ENCODE results near the gene TRAPPC12. TPM values are rescaled to one million over a fixed set of nuclear protein-coding genes. Genes with fewer than 3 reads are reported as not detected.

Gene TRAPPC12
- total RNA-seq, 1 experiment from 2014 or later: 85.0 TPM

GRCh38 chr2:3399381-3399780, 19.9 kb downstream of the TRAPPC12 start:
- H3K27me3 Mint-ChIP-seq (ENCODE audit: insufficient read depth, unreplicated experiment): no peaks in the 10 kb centered on the region
- H3K4me1 ChIP-seq: no peaks in the 10 kb centered on the region
- no TSS peak for BruUV-seq (replicated peaks)
- no peaks in the 10 kb centered on the region for H3K4me1 Mint-ChIP-seq (ENCODE audit: low read depth, unreplicated experiment)
- peaks cover 1% of the 10 kb centered on the region; the same call in 1 of the 2 replicates for H3K36me3 ChIP-seq (ENCODE audit: control insufficient read depth, insufficient read depth, low read length)
- peaks cover 11% of the 10 kb centered on the region for H3K9me3 Mint-ChIP-seq (ENCODE audit: unreplicated experiment)
- TF ChIP-seq, protein P1, sequence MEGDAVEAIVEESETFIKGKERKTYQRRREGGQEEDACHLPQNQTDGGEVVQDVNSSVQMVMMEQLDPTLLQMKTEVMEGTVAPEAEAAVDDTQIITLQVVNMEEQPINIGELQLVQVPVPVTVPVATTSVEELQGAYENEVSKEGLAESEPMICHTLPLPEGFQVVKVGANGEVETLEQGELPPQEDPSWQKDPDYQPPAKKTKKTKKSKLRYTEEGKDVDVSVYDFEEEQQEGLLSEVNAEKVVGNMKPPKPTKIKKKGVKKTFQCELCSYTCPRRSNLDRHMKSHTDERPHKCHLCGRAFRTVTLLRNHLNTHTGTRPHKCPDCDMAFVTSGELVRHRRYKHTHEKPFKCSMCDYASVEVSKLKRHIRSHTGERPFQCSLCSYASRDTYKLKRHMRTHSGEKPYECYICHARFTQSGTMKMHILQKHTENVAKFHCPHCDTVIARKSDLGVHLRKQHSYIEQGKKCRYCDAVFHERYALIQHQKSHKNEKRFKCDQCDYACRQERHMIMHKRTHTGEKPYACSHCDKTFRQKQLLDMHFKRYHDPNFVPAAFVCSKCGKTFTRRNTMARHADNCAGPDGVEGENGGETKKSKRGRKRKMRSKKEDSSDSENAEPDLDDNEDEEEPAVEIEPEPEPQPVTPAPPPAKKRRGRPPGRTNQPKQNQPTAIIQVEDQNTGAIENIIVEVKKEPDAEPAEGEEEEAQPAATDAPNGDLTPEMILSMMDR (IDR thresholded peaks at IDR 0.05; ENCODE audit: insufficient read depth in 1 of 2, low read depth in 1 of 2, low read length in 1 of 2, severe bottlenecking in 1 of 2, unreplicated experiment in 1 of 2): no peak
- H3K4me3 ChIP-seq (ENCODE audit: low read depth, low read length): no peak overlapping the region
- intact Hi-C loops (cut with micrococcal nuclease; ENCODE audit: unreplicated experiment): no loop called here
- ChIA-PET CTCF (no interaction called here), POLR2A (no interaction called here)
- no peak for DNase-seq
- peaks cover 15% of the 10 kb centered on the region for H3K9me3 ChIP-seq
- H3K36me3 Mint-ChIP-seq (ENCODE audit: insufficient read depth, unreplicated experiment): peaks cover 36% of the 10 kb centered on the region
- H3K27ac Mint-ChIP-seq (ENCODE audit: unreplicated experiment): no peak overlapping the region
- no peaks in the 10 kb centered on the region for H3K27me3 ChIP-seq (replicated peaks; ENCODE audit: control insufficient read depth, insufficient read depth, low read length)
- no peak overlapping the region for H3K4me3 Mint-ChIP-seq (ENCODE audit: unreplicated experiment)

GRCh38 chr2:3399829-3400228, 20.3 kb downstream of the TRAPPC12 start:
- H3K4me3 ChIP-seq (ENCODE audit: low read depth, low read length): no peak overlapping the region
- H3K4me3 Mint-ChIP-seq (ENCODE audit: unreplicated experiment): no peak overlapping the region

DNA sequence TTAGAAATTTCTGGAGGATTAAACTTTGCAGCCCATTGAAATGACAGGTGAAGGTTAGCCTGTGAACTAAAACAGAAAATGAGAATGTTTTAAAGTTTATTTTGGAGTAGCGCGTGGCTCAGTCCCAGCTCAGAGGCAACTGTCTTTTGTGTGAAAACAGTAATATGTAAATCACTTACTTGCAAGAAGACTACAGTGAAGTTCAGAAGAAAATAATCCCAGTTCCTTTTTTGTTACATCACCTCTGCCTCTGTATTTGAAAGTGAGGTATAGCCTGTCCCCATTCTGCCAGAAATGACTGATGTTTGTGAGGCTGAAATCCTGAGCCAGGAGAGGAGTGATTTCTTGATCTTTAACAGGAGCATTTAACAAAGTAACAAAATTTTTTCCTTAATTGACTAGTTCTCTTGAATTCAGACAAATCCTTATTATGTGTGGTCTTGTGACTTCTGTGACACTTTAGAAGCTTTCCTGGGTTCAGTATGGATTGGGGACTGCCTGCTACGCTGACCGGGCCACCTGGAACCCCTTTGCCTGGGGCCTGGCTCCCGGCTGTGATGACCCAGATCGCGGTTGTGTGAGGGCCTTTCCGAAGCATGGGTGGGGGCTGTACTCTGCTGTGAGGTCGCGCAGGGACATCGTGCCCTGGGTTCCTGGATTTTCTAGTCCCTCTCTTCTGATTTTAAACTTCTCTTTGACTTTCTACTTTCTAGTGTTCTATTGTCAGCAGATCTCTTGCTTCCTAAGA, 24.3 kb downstream of the TRAPPC12 start:
- H3K27ac Mint-ChIP-seq (ENCODE audit: unreplicated experiment): no peak overlapping the region
- H3K4me3 Mint-ChIP-seq (ENCODE audit: unreplicated experiment): no peak overlapping the region
- no peak overlapping the region for H3K4me3 ChIP-seq (ENCODE audit: low read depth, low read length)
- H3K4me1 ChIP-seq: no peaks in the 10 kb centered on the region
- H3K9me3 ChIP-seq: no peaks in the 10 kb centered on the region
- no peak for DNase-seq
- H3K9me3 Mint-ChIP-seq (ENCODE audit: unreplicated experiment): no peaks in the 10 kb centered on the region
- H3K36me3 Mint-ChIP-seq (ENCODE audit: insufficient read depth, unreplicated experiment): peaks cover 12% of the 10 kb centered on the region
- ChIA-PET CTCF (no interaction called here), POLR2A (no interaction called here)
- H3K4me1 Mint-ChIP-seq (ENCODE audit: low read depth, unreplicated experiment): no peaks in the 10 kb centered on the region
- TF ChIP-seq, protein P1 (IDR thresholded peaks at IDR 0.05; ENCODE audit: insufficient read depth in 1 of 2, low read depth in 1 of 2, low read length in 1 of 2, severe bottlenecking in 1 of 2, unreplicated experiment in 1 of 2): no peak
- BruUV-seq (replicated peaks): no TSS peak
- intact Hi-C loops (cut with micrococcal nuclease; ENCODE audit: unreplicated experiment): no loop called here
- no peaks in the 10 kb centered on the region for H3K27me3 Mint-ChIP-seq (ENCODE audit: insufficient read depth, unreplicated experiment)
- no peaks in the 10 kb centered on the region for H3K27me3 ChIP-seq (replicated peaks; ENCODE audit: control insufficient read depth, insufficient read depth, low read length)
- H3K36me3 ChIP-seq (ENCODE audit: control insufficient read depth, insufficient read depth, low read length): peaks cover 1% of the 10 kb centered on the region; the same call in 1 of the 2 replicates

More at GRCh38 chr2:3399829-3400228, 20.3 kb downstream of the TRAPPC12 start:
- CTCF ChIA-PET: no interaction called here
- H3K9me3 ChIP-seq: peaks cover 14% of the 10 kb centered on the region
- intact Hi-C loops (cut with micrococcal nuclease; ENCODE audit: unreplicated experiment): no loop called here
- peaks cover 11% of the 10 kb centered on the region for H3K9me3 Mint-ChIP-seq (ENCODE audit: unreplicated experiment)
- POLR2A ChIA-PET: no interaction called here
- peaks cover 36% of the 10 kb centered on the region for H3K36me3 Mint-ChIP-seq (ENCODE audit: insufficient read depth, unreplicated experiment)
- H3K4me1 Mint-ChIP-seq (ENCODE audit: low read depth, unreplicated experiment): no peaks in the 10 kb centered on the region
- no peaks in the 10 kb centered on the region for H3K27me3 ChIP-seq (replicated peaks; ENCODE audit: control insufficient read depth, insufficient read depth, low read length)
- DNase-seq: no peak
- TF ChIP-seq, protein P1 (IDR thresholded peaks at IDR 0.05; ENCODE audit: insufficient read depth in 1 of 2, low read depth in 1 of 2, low read length in 1 of 2, severe bottlenecking in 1 of 2, unreplicated experiment in 1 of 2): no peak
- H3K36me3 ChIP-seq (ENCODE audit: control insufficient read depth, insufficient read depth, low read length): peaks cover 1% of the 10 kb centered on the region; the same call in 1 of the 2 replicates
- no peaks in the 10 kb centered on the region for H3K27me3 Mint-ChIP-seq (ENCODE audit: insufficient read depth, unreplicated experiment)
- no peak overlapping the region for H3K27ac Mint-ChIP-seq (ENCODE audit: unreplicated experiment)
- H3K4me1 ChIP-seq: no peaks in the 10 kb centered on the region
- BruUV-seq (replicated peaks): no TSS peak

All from Caco-2 (cell line).